Breast epithelium (tissue), 4 donors: ENCODE data around the gene GMIP. TPM values are rescaled to one million over a fixed set of nuclear protein-coding genes. Genes with fewer than 3 reads are reported as not detected.

Experiments used
- DNase-seq, 2 donors: peaks; one replicate each; pipeline ENCODE4 v3.0.0-alpha.2; 2019; ENCODE audit warnings: low spot score in 2 of 2
- H3K27ac ChIP-seq, 2 donors: fragments of 200-600 bp; sonication (generic) in 1 of 2; one replicate each; pipeline ENCODE4 v1.5.1; 2016 to 2019; ENCODE audit warnings: mild to moderate bottlenecking in 1 of 2
- H3K27me3 ChIP-seq, 2 donors: fragments of 200-600 bp; sonication (generic) in 1 of 2; one replicate each; pipeline versions ENCODE4 v1.5.1 to v1.6.0; 2017 to 2019; ENCODE audit warnings: control low read depth in 1 of 2, mild to moderate bottlenecking in 1 of 2
- H3K36me3 ChIP-seq: fragments of 200-600 bp; one replicate; pipeline ENCODE4 v1.5.1; 2019
- H3K4me1 ChIP-seq, 2 donors: fragments of 200-600 bp; sonication (generic); one replicate each; pipeline ENCODE4 v1.5.1; 2016 to 2019; ENCODE audit warnings: control low read depth in 1 of 2
- H3K4me3 ChIP-seq, 3 donors: fragments of 200-600 bp; sonication (generic); 1 replicate in 2 of 3; 2 replicates in 1 of 3; pipeline ENCODE4 v1.5.1; 2016 to 2019; ENCODE audit warnings: mild to moderate bottlenecking in 3 of 3, moderate library complexity in 2 of 3
- H3K9me3 ChIP-seq, 2 donors: fragments of 200-600 bp; sonication (generic) in 1 of 2; one replicate each; pipeline ENCODE4 v1.5.1; 2016 to 2019; ENCODE audit warnings: control low read depth in 1 of 2
- POLR2A ChIP-seq: fragments of 450-650 bp; IDR thresholded peaks from one replicate; pipeline ENCODE4 v1.6.1; 2016; ENCODE audit warnings: antibody characterized with exemption, mild to moderate bottlenecking, moderate library complexity
- POLR2AphosphoS5 ChIP-seq, 3 donors: sonication (generic); formaldehyde crosslinking; IDR thresholded peaks; one replicate each; pipeline ENCODE4 v1.6.1; 2017; ENCODE audit warnings: antibody characterized with exemption in 3 of 3
- intact Hi-C: fragments of 100-400 bp; cut with DNase I; formaldehyde crosslinking; loops from one replicate; pipeline ENCODE4 v1.15.1; 2023; ENCODE audit warnings: low total_unique reads
- total RNA-seq, 3 donors: library from RNA; depleted of rRNA; stranded (reverse); fragments of >200 nt; gene quantifications; one replicate each; pipeline ENCODE4 v1.1.0, GENCODE V29; 2016
- TF ChIP-seq, protein P1 (sequence below), 3 donors: fragments of 450-650 bp; IDR thresholded peaks; one replicate each; pipeline ENCODE4 v1.5.1; 2016 to 2017; ENCODE audit warnings: antibody characterized with exemption in 3 of 3, mild to moderate bottlenecking in 3 of 3, moderate library complexity in 3 of 3

The GMIP gene
- total RNA-seq, 3 donors from 2014 or later: 7.9 to 10.4 (median 8.5) TPM

DNA sequence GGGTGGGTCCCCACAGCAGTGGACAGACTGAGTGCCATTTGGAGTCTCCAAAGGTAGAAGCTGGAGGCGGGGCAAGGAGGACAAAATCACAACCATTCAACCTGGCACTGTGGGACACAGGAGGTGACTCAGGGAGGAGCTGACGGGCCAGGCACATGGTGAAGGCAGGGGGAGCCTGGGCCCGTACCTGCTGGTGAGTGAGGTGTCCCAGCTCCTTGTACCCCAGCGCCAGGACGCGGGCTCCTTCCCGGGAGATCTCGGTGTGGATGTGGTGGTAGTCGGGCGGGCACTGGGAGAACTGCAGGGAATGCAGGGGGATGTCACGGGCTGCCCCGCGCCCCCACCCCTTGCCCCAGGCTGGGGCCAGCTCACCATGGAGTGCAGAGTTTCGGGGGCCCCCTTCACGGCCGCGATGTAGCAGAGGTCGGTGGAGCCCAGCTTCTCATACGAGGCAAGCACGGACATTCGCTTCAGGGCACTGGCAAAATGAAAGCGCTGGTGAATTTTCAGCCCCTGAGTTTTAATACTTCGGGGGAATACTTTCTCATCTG lies 10.2 kb upstream of the GMIP start:
- TF ChIP-seq POLR2AphosphoS5 (IDR thresholded peaks at IDR 0.05): no peak
- no peak overlapping the region for H3K4me3 ChIP-seq
- peaks cover 23% of the 10 kb centered on the region for H3K36me3 ChIP-seq
- DNase-seq: no peak
- no peaks in the 10 kb centered on the region for H3K4me1 ChIP-seq
- intact Hi-C loops: no loop called here
- H3K9me3 ChIP-seq: no peaks in the 10 kb centered on the region
- H3K27me3 ChIP-seq: no peaks in the 10 kb centered on the region
- H3K27ac ChIP-seq: no peak overlapping the region

DNA sequence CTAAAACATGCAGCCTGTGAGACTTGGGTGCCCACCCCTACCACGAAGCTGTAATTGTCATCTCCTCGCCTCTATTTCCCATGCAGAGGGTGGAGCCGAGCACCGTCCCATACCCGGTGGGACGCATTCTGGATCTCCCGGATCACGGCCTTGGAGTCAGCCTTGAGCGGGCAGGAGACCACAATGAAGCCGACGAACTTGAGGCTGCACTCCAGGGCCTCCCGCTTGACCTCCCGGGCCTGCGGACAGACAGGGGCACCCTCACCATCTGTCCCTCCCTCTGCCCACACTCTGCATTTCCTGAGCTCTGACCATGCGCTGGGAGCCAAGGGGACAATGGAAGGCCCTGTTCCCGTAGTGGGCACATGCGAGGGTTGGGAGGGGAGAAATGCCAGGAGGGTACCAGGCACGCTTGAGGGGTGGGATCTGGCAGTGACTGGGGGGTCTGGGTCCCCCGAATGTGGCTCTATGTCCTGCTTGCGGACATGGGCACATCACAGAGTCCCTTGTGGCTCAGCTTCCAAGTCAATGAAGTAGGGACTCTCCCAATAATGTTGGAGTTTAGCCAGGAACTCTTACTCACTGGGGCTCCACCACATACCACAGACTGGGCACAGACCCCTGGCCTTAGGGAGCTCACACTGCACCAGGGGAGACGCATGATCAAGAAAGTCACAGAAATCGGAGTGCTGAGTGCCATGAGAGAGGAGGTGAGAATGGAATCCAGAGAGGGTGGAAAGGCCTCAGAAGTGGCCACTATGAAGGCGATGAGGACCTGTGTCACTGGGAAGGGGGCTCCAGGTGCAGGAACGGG lies 9.2 kb upstream of the GMIP start:
- Histone ChIP-seq H3K27me3 (no peaks in the 10 kb centered on the region), H3K4me1 (no peaks in the 10 kb centered on the region), H3K36me3 (peaks cover 23% of the 10 kb centered on the region), H3K9me3 (no peaks in the 10 kb centered on the region), H3K27ac (no peak overlapping the region), H3K4me3 (no peak overlapping the region)
- no peak for DNase-seq
- intact Hi-C loops: no loop called here
- TF ChIP-seq, protein P1, sequence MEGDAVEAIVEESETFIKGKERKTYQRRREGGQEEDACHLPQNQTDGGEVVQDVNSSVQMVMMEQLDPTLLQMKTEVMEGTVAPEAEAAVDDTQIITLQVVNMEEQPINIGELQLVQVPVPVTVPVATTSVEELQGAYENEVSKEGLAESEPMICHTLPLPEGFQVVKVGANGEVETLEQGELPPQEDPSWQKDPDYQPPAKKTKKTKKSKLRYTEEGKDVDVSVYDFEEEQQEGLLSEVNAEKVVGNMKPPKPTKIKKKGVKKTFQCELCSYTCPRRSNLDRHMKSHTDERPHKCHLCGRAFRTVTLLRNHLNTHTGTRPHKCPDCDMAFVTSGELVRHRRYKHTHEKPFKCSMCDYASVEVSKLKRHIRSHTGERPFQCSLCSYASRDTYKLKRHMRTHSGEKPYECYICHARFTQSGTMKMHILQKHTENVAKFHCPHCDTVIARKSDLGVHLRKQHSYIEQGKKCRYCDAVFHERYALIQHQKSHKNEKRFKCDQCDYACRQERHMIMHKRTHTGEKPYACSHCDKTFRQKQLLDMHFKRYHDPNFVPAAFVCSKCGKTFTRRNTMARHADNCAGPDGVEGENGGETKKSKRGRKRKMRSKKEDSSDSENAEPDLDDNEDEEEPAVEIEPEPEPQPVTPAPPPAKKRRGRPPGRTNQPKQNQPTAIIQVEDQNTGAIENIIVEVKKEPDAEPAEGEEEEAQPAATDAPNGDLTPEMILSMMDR (IDR thresholded peaks at IDR 0.05): no peak
- no peak for TF ChIP-seq POLR2AphosphoS5 (IDR thresholded peaks at IDR 0.05)
- TF ChIP-seq POLR2A: no peak

DNA sequence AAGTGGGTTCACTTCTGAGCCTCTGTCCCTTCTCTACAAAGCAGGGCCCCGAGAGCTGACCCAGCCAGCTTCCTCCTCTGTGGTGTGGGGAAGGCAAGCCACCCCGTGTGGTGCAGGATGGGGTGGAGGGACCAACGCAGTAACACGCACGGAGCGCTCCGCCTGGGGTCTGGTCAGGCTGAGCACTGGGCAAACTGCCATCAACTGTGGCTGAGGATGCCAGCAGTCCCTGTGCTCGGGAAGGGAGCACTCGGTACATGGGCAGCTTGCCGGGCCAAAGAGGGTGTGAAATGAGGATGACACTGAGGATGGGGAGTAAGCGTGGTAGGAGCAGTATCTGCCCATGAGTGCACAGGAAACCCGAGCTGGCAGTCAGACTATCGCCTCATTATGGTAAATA lies 7.6 kb upstream of the GMIP start:
- peaks cover 33% of the 10 kb centered on the region for H3K36me3 ChIP-seq
- no peak overlapping the region for H3K27ac ChIP-seq
- no peaks in the 10 kb centered on the region for H3K9me3 ChIP-seq
- no peak for DNase-seq
- TF ChIP-seq, protein P1 (IDR thresholded peaks at IDR 0.05): no peak
- TF ChIP-seq POLR2A: no peak
- no peak for TF ChIP-seq POLR2AphosphoS5 (IDR thresholded peaks at IDR 0.05)
- intact Hi-C loops: no loop called here
- H3K4me1 ChIP-seq: no peaks in the 10 kb centered on the region
- no peaks in the 10 kb centered on the region for H3K27me3 ChIP-seq
- no peak overlapping the region for H3K4me3 ChIP-seq

DNA sequence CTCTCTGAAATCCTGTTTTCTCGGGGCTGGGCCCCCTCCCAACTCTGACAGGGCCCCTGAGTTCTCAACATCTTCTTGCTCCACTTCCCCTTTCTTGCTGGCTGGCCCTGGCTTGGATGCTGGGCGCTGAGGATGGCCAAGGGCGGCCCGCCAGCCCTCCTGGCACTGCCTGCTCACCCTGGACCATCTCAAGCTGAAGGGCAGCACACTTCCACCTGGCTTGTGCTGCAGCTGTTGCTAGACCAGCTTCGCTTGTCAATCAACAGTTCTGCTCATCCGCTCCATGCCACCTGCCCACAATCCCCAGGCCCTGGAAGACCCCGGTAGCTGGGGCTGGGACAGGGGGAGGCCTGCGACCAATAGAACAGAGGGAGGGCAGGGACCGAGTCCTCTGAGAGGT lies 6.9 kb upstream of the GMIP start:
- intact Hi-C loops: no loop called here
- Histone ChIP-seq H3K27ac (no peak overlapping the region), H3K27me3 (no peaks in the 10 kb centered on the region), H3K4me3 (no peak overlapping the region), H3K4me1 (no peaks in the 10 kb centered on the region), H3K36me3 (peaks cover 27% of the 10 kb centered on the region), H3K9me3 (no peaks in the 10 kb centered on the region)
- no peak for DNase-seq
- TF ChIP-seq POLR2A (no peak), POLR2AphosphoS5 (IDR thresholded peaks at IDR 0.05) (no peak)
- TF ChIP-seq, protein P1 (IDR thresholded peaks at IDR 0.05): no peak

DNA sequence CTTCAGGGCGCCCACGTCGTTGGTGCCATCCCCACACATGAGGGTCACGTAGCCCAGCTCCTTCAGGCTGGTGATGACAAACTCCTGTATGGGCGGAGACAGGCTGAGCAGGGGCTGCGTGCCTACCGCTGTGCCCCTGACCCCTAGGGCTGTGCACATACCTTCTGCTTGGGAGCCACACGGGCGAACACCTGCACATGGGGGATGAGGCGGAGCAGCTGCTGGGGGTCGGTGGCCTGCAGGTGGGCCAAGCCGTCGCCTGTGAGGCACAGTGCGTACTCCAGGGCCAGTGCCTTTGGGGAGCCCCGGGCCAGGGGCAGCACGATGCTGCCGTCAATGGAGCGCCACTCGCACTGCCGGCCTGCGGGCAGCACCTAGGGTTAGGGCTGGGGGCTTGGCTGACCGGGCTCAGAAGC lies 6.1 kb upstream of the GMIP start:
- no peak overlapping the region for H3K27ac ChIP-seq
- no peak for DNase-seq
- intact Hi-C loops: loop anchor here (5.0 kb wide), 1 partner anchor 117 kb away; no protein-coding TSS in a partner anchor
- no peaks in the 10 kb centered on the region for H3K4me1 ChIP-seq
- no peak overlapping the region for H3K4me3 ChIP-seq
- no peaks in the 10 kb centered on the region for H3K27me3 ChIP-seq
- peaks cover 21% of the 10 kb centered on the region for H3K36me3 ChIP-seq
- TF ChIP-seq, protein P1 (IDR thresholded peaks at IDR 0.05): no peak
- TF ChIP-seq POLR2A: no peak
- no peak for TF ChIP-seq POLR2AphosphoS5 (IDR thresholded peaks at IDR 0.05)
- H3K9me3 ChIP-seq: no peaks in the 10 kb centered on the region
